ENCODE results near the gene ECE1.

Gene ECE1

GRCh38 chr1:21326861-21327344 lies 36.6 kb upstream of the ECE1 start:
- DNase-seq (ENCODE audit: extremely low spot score, insufficient read length, low read depth) (no peak), FAIRE-seq (no peak)

GRCh38 chr1:21325731-21326387 lies 35.6 kb upstream of the ECE1 start:
- FAIRE-seq: no peak
- DNase-seq (ENCODE audit: extremely low spot score, insufficient read length, low read depth): no peak

GRCh38 chr1:21325231-21325718 lies 35.0 kb upstream of the ECE1 start:
- FAIRE-seq (no peak), DNase-seq (ENCODE audit: extremely low spot score, insufficient read length, low read depth) (no peak)

GRCh38 chr1:21324368-21325141 lies 34.3 kb upstream of the ECE1 start:
- DNase-seq (ENCODE audit: extremely low spot score, insufficient read length, low read depth): no peak

GRCh38 chr1:21323091-21323490 lies 32.8 kb upstream of the ECE1 start:
- FAIRE-seq (no peak), DNase-seq (ENCODE audit: extremely low spot score, insufficient read length, low read depth) (no peak)

More at GRCh38 chr1:21324368-21325141, 34.3 kb upstream of the ECE1 start:
- peak; percentile 51 for FAIRE-seq

- no peak for FAIRE-seq
- DNase-seq (ENCODE audit: extremely low spot score, insufficient read length, low read depth): no peak
Measured at GRCh38 chr1:21322681-21323016, 32.4 kb upstream of the ECE1 start.

GRCh38 chr1:21321963-21322680 lies 31.9 kb upstream of the ECE1 start:
- DNase-seq (ENCODE audit: extremely low spot score, insufficient read length, low read depth): no peak
- no peak for FAIRE-seq

- no peak for DNase-seq (ENCODE audit: extremely low spot score, insufficient read length, low read depth)
- no peak for FAIRE-seq
Measured at GRCh38 chr1:21320410-21321108, 30.3 kb upstream of the ECE1 start.

- no peak for FAIRE-seq
Measured at GRCh38 chr1:21319447-21320407, 29.5 kb upstream of the ECE1 start.

GRCh38 chr1:21318714-21319159 lies 28.5 kb upstream of the ECE1 start:
- no peak for DNase-seq (ENCODE audit: extremely low spot score, insufficient read length, low read depth)

More at GRCh38 chr1:21319447-21320407, 29.5 kb upstream of the ECE1 start:
- no peak for DNase-seq (ENCODE audit: extremely low spot score, insufficient read length, low read depth)

GRCh38 chr1:21318057-21318713 lies 27.9 kb upstream of the ECE1 start:
- FAIRE-seq (no peak), DNase-seq (ENCODE audit: extremely low spot score, insufficient read length, low read depth) (no peak)

More at GRCh38 chr1:21318714-21319159, 28.5 kb upstream of the ECE1 start:
- no peak for FAIRE-seq

GRCh38 chr1:21317690-21318043 lies 27.4 kb upstream of the ECE1 start:
- no peak for FAIRE-seq
- DNase-seq (ENCODE audit: extremely low spot score, insufficient read length, low read depth): no peak

- FAIRE-seq: no peak
- no peak for DNase-seq (ENCODE audit: extremely low spot score, insufficient read length, low read depth)
Measured at GRCh38 chr1:21317035-21317689, 26.9 kb upstream of the ECE1 start.

- DNase-seq (ENCODE audit: extremely low spot score, insufficient read length, low read depth): no peak
- FAIRE-seq: no peak
Measured at GRCh38 chr1:21314743-21315396, 24.6 kb upstream of the ECE1 start.

GRCh38 chr1:21313886-21314721 lies 23.8 kb upstream of the ECE1 start:
- FAIRE-seq: no peak

GRCh38 chr1:21313203-21313885 lies 23.1 kb upstream of the ECE1 start:
- no peak for FAIRE-seq
- DNase-seq (ENCODE audit: extremely low spot score, insufficient read length, low read depth): no peak

More at GRCh38 chr1:21313886-21314721, 23.8 kb upstream of the ECE1 start:
- DNase-seq (ENCODE audit: extremely low spot score, insufficient read length, low read depth): no peak

All from GM18507 (cell line).